ENCODE results near the gene ADCY5. TPM values are rescaled to one million over a fixed set of nuclear protein-coding genes. Genes with fewer than 3 reads are reported as not detected.

Gene ADCY5
- total RNA-seq, 2 donors from 2014 or later = 5.6 to 7.8 TPM

- DNase-seq = no peak
- no peaks in the 10 kb centered on the region for H3K9me3 ChIP-seq
- no peak overlapping the region for H3K27ac ChIP-seq
- no peaks in the 10 kb centered on the region for H3K36me3 ChIP-seq
- H3K4me3 ChIP-seq = no peak overlapping the region
- intact Hi-C loops (cut with DNase I) = no loop called here
- H3K4me1 ChIP-seq = no peaks in the 10 kb centered on the region
- no peak for TF ChIP-seq CTCF (IDR thresholded peaks at IDR 0.05)
- no peak overlapping the region for H3K9ac ChIP-seq (ENCODE audit: low read depth in 2 of 2, low read length in 2 of 2)
- H3K27me3 ChIP-seq = no peaks in the 10 kb centered on the region
Observed at GRCh38 chr3:123373474-123373987, 75.4 kb downstream of the ADCY5 start.

GRCh38 chr3:123372686-123373473 is 76.0 kb downstream of the ADCY5 start:
- Histone ChIP-seq H3K9ac (ENCODE audit: low read depth in 2 of 2, low read length in 2 of 2) (no peak overlapping the region), H3K36me3 (no peaks in the 10 kb centered on the region), H3K27me3 (no peaks in the 10 kb centered on the region), H3K27ac (no peak overlapping the region), H3K4me3 (no peak overlapping the region), H3K4me1 (no peaks in the 10 kb centered on the region), H3K9me3 (no peaks in the 10 kb centered on the region)
- intact Hi-C loops (cut with DNase I) = no loop called here
- no peak for TF ChIP-seq CTCF (IDR thresholded peaks at IDR 0.05)
- DNase-seq = no peak

GRCh38 chr3:123371859-123372685 is 76.8 kb downstream of the ADCY5 start:
- intact Hi-C loops (cut with DNase I) = no loop called here
- TF ChIP-seq CTCF (IDR thresholded peaks at IDR 0.05) = no peak

GRCh38 chr3:123371426-123371825 is 77.5 kb downstream of the ADCY5 start:
- Histone ChIP-seq H3K27ac (no peak overlapping the region), H3K4me3 (no peak overlapping the region), H3K27me3 (no peaks in the 10 kb centered on the region), H3K9me3 (no peaks in the 10 kb centered on the region), H3K4me1 (no peaks in the 10 kb centered on the region), H3K9ac (ENCODE audit: low read depth in 2 of 2, low read length in 2 of 2) (no peak overlapping the region), H3K36me3 (no peaks in the 10 kb centered on the region)
- no peak for DNase-seq
- intact Hi-C loops (cut with DNase I) = no loop called here
- no peak for TF ChIP-seq CTCF (IDR thresholded peaks at IDR 0.05)

More at GRCh38 chr3:123371859-123372685, 76.8 kb downstream of the ADCY5 start:
- Histone ChIP-seq H3K4me1 (no peaks in the 10 kb centered on the region), H3K27me3 (no peaks in the 10 kb centered on the region), H3K36me3 (no peaks in the 10 kb centered on the region), H3K9me3 (no peaks in the 10 kb centered on the region), H3K27ac (no peak overlapping the region), H3K4me3 (no peak overlapping the region), H3K9ac (ENCODE audit: low read depth in 2 of 2, low read length in 2 of 2) (no peak overlapping the region)
- DNase-seq = no peak

GRCh38 chr3:123370819-123371218 is 78.1 kb downstream of the ADCY5 start:
- Histone ChIP-seq H3K4me1 (no peaks in the 10 kb centered on the region), H3K9me3 (no peaks in the 10 kb centered on the region), H3K9ac (ENCODE audit: low read depth in 2 of 2, low read length in 2 of 2) (no peak overlapping the region), H3K27me3 (no peaks in the 10 kb centered on the region), H3K27ac (no peak overlapping the region), H3K36me3 (no peaks in the 10 kb centered on the region), H3K4me3 (no peak overlapping the region)
- no peak for TF ChIP-seq CTCF (IDR thresholded peaks at IDR 0.05)
- intact Hi-C loops (cut with DNase I) = no loop called here
- no peak for DNase-seq
